Endothelial cell of umbilical vein (primary cell): ENCODE results near the gene MBIP. TPM values are rescaled to one million over a fixed set of nuclear protein-coding genes. Genes with fewer than 3 reads are reported as not detected.

Experiments used
- BruUV-seq: library from RNA; stranded (reverse); fragments of 400-500 nt; replicated peaks from 2 replicates; lab custom pipeline; 2021; lab: Mats Ljungman, UMichigan
- CTCF ChIA-PET: fragments of 300-600, 350-600 bp; sonication (Branson Sonifier 250); formaldehyde crosslinking; loops from one replicate; lab custom pipeline; 2021; ENCODE audit warnings: antibody characterized with exemption, inconsistent platforms; lab: Charles Lee
- POLR2A ChIA-PET: fragments of 300-600, 350-600 bp; sonication (Branson Sonifier 250); formaldehyde crosslinking; loops from one replicate; lab custom pipeline; 2021; ENCODE audit warnings: antibody characterized with exemption, inconsistent platforms; lab: Charles Lee
- DNase-seq: peaks from one replicate; pipeline ENCODE4 v3.0.0-alpha.2; 2011; ENCODE audit warnings: low read depth, low spot score
- FAIRE-seq: peaks from 2 replicates; lab custom pipeline; 2011; peaks lifted over from hg19 to GRCh38; lab: Jason Lieb, UNC
- H2AFZ ChIP-seq: 2 replicates; pipeline ENCODE4 v1.6.0; 2012; ENCODE audit warnings: low read depth, low read length, control low read depth, inconsistent platforms
- H3K27ac ChIP-seq: 2 replicates; pipeline ENCODE4 v1.5.1; 2011; ENCODE audit warnings: low read depth, mild to moderate bottlenecking, control low read depth, low read length, moderate library complexity; ENCODE audit not compliant: insufficient read depth
- H3K27me3 ChIP-seq, 2 experiments: 2 replicates each; pipeline versions ENCODE4 v1.6.0 to v1.6.1; 2011; ENCODE audit warnings: low read length in 2 of 2, mixed read lengths in 1 of 2; ENCODE audit not compliant: control insufficient read depth in 2 of 2, insufficient read depth in 2 of 2
- H3K36me3 ChIP-seq, 2 experiments: 2 replicates in 1 of 2; 3 replicates in 1 of 2; pipeline ENCODE4 v1.5.1; 2011; ENCODE audit warnings: low read length in 2 of 2, mild to moderate bottlenecking in 1 of 2, moderate library complexity in 1 of 2; ENCODE audit not compliant: control insufficient read depth in 2 of 2, insufficient read depth in 2 of 2; ENCODE audit errors: extremely low read depth in 1 of 2
- H3K4me1 ChIP-seq: 3 replicates; pipeline ENCODE4 v1.5.1; 2011; ENCODE audit warnings: mild to moderate bottlenecking, low read length; ENCODE audit not compliant: control insufficient read depth, insufficient read depth; ENCODE audit errors: extremely low read depth
- H3K4me2 ChIP-seq: 2 replicates; pipeline ENCODE4 v1.6.1; 2011; ENCODE audit warnings: low read length, control low read depth, mixed read lengths; ENCODE audit not compliant: insufficient read depth
- H3K4me3 ChIP-seq, 3 experiments: fragments of 200-600 bp in 1 of 3; sonication (generic), shearing (Covaris generic) in 1 of 3; replicated peaks in 1 of 3; 2 replicates each; pipeline ENCODE4 v1.5.1; 2011 to 2016; ENCODE audit warnings: control low read depth in 3 of 3, low read length in 3 of 3, mild to moderate bottlenecking in 2 of 3, inconsistent platforms in 1 of 3, low read depth in 1 of 3, moderate library complexity in 1 of 3; ENCODE audit not compliant: insufficient read depth in 1 of 3
- H3K79me2 ChIP-seq: 2 replicates; pipeline ENCODE4 v1.6.0; 2012; ENCODE audit warnings: low read length, inconsistent platforms; ENCODE audit not compliant: control insufficient read depth, insufficient read depth
- H3K9ac ChIP-seq: replicated peaks from 2 replicates; pipeline ENCODE3; 2011; ENCODE audit warnings: low read length, control low read depth; ENCODE audit not compliant: insufficient read depth; ENCODE audit errors: extremely low read depth
- H3K9me1 ChIP-seq: replicated peaks from 3 replicates; pipeline ENCODE4 v1.6.0; 2011; ENCODE audit warnings: mild to moderate bottlenecking, low read length; ENCODE audit not compliant: control insufficient read depth, insufficient read depth; ENCODE audit errors: extremely low read depth
- H3K9me3 ChIP-seq: replicated peaks from 2 replicates; pipeline ENCODE4 v1.5.1; 2012; ENCODE audit warnings: low read length, inconsistent platforms; ENCODE audit not compliant: control insufficient read depth, insufficient read depth
- H4K20me1 ChIP-seq: replicated peaks from 2 replicates; pipeline ENCODE3; 2011; ENCODE audit warnings: mild to moderate bottlenecking, low read length; ENCODE audit not compliant: control insufficient read depth, insufficient read depth; ENCODE audit errors: extremely low read depth
- CTCF ChIP-seq, 2 donors: IDR thresholded peaks; 1 replicate in 1 of 2; 2 replicates in 1 of 2; pipeline ENCODE4 v1.5.1; 2011; ENCODE audit warnings: low read length in 2 of 2, mild to moderate bottlenecking in 2 of 2, moderate library complexity in 2 of 2, control low read depth in 1 of 2, inconsistent platforms in 1 of 2, low read depth in 1 of 2; ENCODE audit not compliant: insufficient read depth in 1 of 2; ENCODE audit errors: extremely low read depth in 1 of 2
- EZH2 ChIP-seq: IDR thresholded peaks from 2 replicates; pipeline ENCODE4 v1.6.1; 2012; ENCODE audit warnings: borderline replicate concordance, low read depth, mild to moderate bottlenecking, moderate library complexity, low read length, inconsistent platforms; ENCODE audit not compliant: severe bottlenecking
- FOS ChIP-seq: IDR thresholded peaks from 2 replicates; pipeline ENCODE4 v1.6.1; 2011; ENCODE audit warnings: mild to moderate bottlenecking, low read length, moderate library complexity, borderline replicate concordance; ENCODE audit not compliant: insufficient read depth
- GATA2 ChIP-seq: IDR thresholded peaks from 2 replicates; pipeline ENCODE4 v1.7.0; 2011; ENCODE audit warnings: low read depth, mild to moderate bottlenecking, moderate library complexity, mixed read lengths, low read length; ENCODE audit not compliant: insufficient read length, insufficient read depth
- JUN ChIP-seq: IDR thresholded peaks from 2 replicates; pipeline ENCODE4 v1.6.1; 2011; ENCODE audit warnings: borderline replicate concordance, low read depth; ENCODE audit not compliant: insufficient read length, insufficient read depth
- MAX ChIP-seq: IDR thresholded peaks from 2 replicates; pipeline ENCODE4 v1.6.1; 2011; ENCODE audit not compliant: insufficient read depth, insufficient read length
- MYC ChIP-seq: IDR thresholded peaks from one replicate; pipeline ENCODE4 v1.6.1; 2011; ENCODE audit warnings: mild to moderate bottlenecking, low read depth, low read length
- POLR2A ChIP-seq: IDR thresholded peaks from 2 replicates; pipeline ENCODE4 v1.6.1; 2012; ENCODE audit warnings: low read depth, mild to moderate bottlenecking, control low read depth, low read length
- POLR2AphosphoS5 ChIP-seq: IDR thresholded peaks from 2 replicates; pipeline ENCODE4 v1.6.1; 2012; ENCODE audit warnings: low read depth, mild to moderate bottlenecking, control low read depth, low read length, moderate library complexity; ENCODE audit not compliant: insufficient read depth
- dilution Hi-C: fragments of 300-500 bp; cut with MboI; formaldehyde crosslinking; loops from one replicate; pipeline ENCODE4 v1.15.0; 2019; ENCODE audit warnings: low sequenced_read_pairs; ENCODE audit not compliant: extremely low pct_ligation_motif_present
- intact Hi-C: fragments of 100-400 bp; cut with micrococcal nuclease; formaldehyde crosslinking; loops from one replicate; pipeline ENCODE4 v1.10.0; 2022
- polyA plus RNA-seq, 4 experiments: library from polyadenylated mRNA; depleted of rRNA in 3 of 4; stranded (reverse) in 3 of 4; unstranded in 1 of 4; fragments of >200 nt; gene quantifications; 2 replicates each; pipeline versions ENCODE4 v1.2.1 to v1.2.3, GENCODE V29; 2011 to 2012; ENCODE audit warnings: missing spikeins in 1 of 4
- total RNA-seq: library from RNA; stranded (reverse); gene quantifications from 2 replicates; pipeline ENCODE4 v1.2.3, GENCODE V29; 2021

The MBIP gene
- total and polyA plus RNA-seq, 2 donors (not counting 3 experiments of a cell fraction or from before 2014, with no cell fraction given): 8.8 to 14.5 TPM

GRCh38 chr14:36300337-36300736 lies 20.1 kb downstream of the MBIP start:
- BruUV-seq: no TSS peak
- DNase-seq: peak; percentile 21

GRCh38 chr14:36295642-36296627 lies 24.5 kb downstream of the MBIP start:
- H3K4me1 ChIP-seq: peaks cover 9% of the 10 kb centered on the region
- no peak overlapping the region for H3K27ac ChIP-seq
- peaks cover 0 to 11% of the 10 kb centered on the region in 2 experiments for H3K36me3 ChIP-seq
- no peak for FAIRE-seq
- no peaks in the 10 kb centered on the region for H3K9me3 ChIP-seq
- POLR2A ChIA-PET: no interaction called here
- H3K9me1 ChIP-seq: no peaks in the 10 kb centered on the region
- H3K27me3 ChIP-seq: no peaks in the 10 kb centered on the region
- H3K4me3 ChIP-seq: no peak overlapping the region
- no peak for DNase-seq
- no peaks in the 10 kb centered on the region for H3K79me2 ChIP-seq
- H3K4me2 ChIP-seq: no peak overlapping the region
- TF ChIP-seq JUN (no peak), MYC (no peak), FOS (no peak), GATA2 (no peak), POLR2A (no peak), MAX (no peak), POLR2AphosphoS5 (no peak), CTCF (IDR thresholded peaks at IDR 0.05; ENCODE audit: extremely low read depth in 1 of 2, insufficient read depth in 1 of 2, low read depth in 1 of 2, low read length in 2 of 2) (no peak), EZH2 (no peak)
- intact Hi-C loops: no loop called here
- H4K20me1 ChIP-seq: peaks cover 2% of the 10 kb centered on the region
- dilution Hi-C loops: no loop called here
- CTCF ChIA-PET: interaction anchor here (1.1 to 1.2 kb wide), 2 partner anchors 12 to 62 kb away, joined by 3 to 4 read pairs; no protein-coding TSS in a partner anchor
- no peak overlapping the region for H2AFZ ChIP-seq
- no TSS peak for BruUV-seq
- no peak overlapping the region for H3K9ac ChIP-seq

More at GRCh38 chr14:36300337-36300736, 20.1 kb downstream of the MBIP start:
- intact Hi-C loops: loop anchor here (2.0 kb wide), 1 partner anchor 18 kb away; no protein-coding TSS in a partner anchor
- FAIRE-seq: peak; percentile 33
- Histone ChIP-seq H2AFZ (no peak overlapping the region), H3K27me3 (no peaks in the 10 kb centered on the region), H3K4me2 (peak overlapping the region; percentile 53), H3K27ac (no peak overlapping the region), H3K9ac (no peak overlapping the region), H3K4me3 (no peak overlapping the region), H3K36me3 (peaks cover 2 to 12% of the 10 kb centered on the region in 2 experiments), H3K9me3 (no peaks in the 10 kb centered on the region), H4K20me1 (peaks cover 2% of the 10 kb centered on the region), H3K9me1 (no peaks in the 10 kb centered on the region), H3K79me2 (no peaks in the 10 kb centered on the region), H3K4me1 (peaks cover 9% of the 10 kb centered on the region)
- TF ChIP-seq POLR2A (no peak), MAX (no peak), FOS (peak; percentile 80), POLR2AphosphoS5 (no peak), GATA2 (no peak), EZH2 (no peak), JUN (peak; percentile 51), MYC (no peak)
- ChIA-PET POLR2A (no interaction called here), CTCF (interaction anchor here (0.9 kb wide), 1 partner anchor 11 kb away, joined by 3 read pairs; no protein-coding TSS in a partner anchor)
- dilution Hi-C loops: no loop called here
